Measurements from ENCODE around the gene DRC1.

Gene DRC1

DNA sequence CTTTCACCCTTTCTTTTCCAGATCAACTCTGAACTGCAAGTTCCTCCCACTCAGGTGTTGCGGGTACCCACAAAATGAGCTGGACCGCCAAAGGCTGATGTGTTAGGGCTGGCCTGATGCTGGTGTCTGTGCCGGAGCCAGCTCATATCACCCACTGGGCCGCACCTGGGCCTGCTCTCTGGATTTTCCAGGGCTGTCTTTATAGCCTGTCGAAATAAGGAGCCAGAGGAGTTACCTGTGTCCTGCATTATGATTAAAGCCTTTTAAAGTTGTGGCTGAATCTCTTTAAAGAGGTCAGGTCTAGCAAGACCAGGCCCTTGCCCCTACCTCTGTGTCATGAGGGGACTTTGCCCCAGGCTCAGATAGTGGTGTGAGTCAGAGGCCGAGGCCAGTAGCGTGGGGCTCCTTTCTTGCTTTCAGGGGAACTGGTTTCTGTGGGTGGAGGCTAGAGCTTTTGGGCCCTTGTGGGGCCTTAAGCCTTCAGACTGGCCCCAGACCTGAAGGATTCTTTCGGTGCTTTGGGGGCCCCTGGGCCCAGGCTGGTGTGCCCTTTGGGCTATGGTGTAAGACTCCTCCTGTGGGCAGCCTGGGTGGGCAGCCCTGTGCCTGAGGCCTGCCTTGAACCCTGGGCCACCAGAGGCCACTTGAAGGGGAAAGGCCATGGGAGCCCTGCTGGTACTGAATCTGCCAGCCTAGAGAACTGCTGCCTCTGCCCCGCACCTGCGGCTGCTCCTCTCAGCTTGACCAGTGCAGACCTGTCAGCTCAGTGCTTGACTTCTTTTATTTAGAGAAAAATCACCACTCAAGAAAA, 54.9 kb downstream of the DRC1 start:
- H3K4me3 ChIP-seq (replicated peaks in 1 of 2; ENCODE audit: low read depth in 2 of 2, low read length in 2 of 2), result no peak overlapping the region
- no peak for DNase-seq (ENCODE audit: low read depth in 2 of 2)
- no peak for TF ChIP-seq CTCF (IDR thresholded peaks at IDR 0.05; ENCODE audit: low read depth, low read length)

DNA sequence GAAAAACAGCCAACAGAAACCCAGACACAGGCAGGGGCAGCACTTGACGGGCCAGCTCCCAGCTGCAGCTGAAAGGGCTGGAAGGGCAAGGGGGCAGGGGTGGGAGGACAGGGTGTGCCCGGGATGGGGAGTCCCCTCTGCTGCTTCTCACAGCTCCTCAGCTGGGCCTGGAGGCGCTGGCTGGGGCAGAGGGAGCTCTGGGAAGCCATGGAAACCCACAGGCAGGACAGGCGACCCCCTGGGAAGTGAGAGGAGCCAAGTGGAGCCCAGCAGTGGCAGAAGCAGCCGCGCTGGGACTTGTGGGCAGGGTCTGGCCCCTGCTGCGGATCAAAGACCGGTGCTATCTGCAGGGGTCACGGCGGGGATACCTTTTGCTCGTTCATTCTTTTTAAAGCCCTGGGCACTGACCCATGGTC, 55.5 kb downstream of the DRC1 start:
- DNase-seq (ENCODE audit: low read depth in 2 of 2), result no peak
- H3K4me3 ChIP-seq (replicated peaks in 1 of 2; ENCODE audit: low read depth in 2 of 2, low read length in 2 of 2), result no peak overlapping the region
- TF ChIP-seq CTCF (IDR thresholded peaks at IDR 0.05; ENCODE audit: low read depth, low read length), result no peak

DNA sequence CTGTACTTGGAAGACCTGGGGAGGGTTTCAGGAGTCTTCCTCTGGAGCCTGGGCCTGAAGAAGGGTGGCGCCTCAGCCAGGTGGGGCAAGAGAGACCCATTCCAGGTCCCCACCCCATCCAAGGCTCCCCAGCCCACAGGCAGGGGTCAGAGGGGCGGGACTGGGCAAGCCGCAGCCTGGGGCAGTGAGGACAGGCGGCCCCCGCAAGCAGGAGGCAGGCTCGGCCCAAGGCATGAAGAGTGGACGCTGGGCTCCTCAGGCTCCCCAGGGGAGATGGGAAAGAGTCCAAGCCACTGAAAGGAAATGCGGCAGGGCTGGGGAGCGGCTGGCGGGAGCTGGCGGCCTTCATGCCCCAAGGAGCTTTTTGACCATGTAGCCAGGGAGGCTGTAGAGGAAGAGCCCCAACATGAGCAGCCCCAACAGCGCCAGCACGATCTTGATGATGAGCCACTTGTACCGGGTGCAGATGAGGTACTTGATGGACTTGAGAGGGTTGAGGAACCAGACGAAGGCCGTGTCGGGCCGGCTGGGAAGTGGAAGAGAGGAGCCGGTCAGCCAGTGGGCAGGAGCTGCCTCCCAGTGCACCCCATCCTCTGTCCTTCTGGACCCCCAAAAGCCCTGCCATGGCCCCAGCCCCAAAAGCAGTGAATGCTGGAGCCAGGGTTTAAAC, 56.1 kb downstream of the DRC1 start:
- H3K4me3 ChIP-seq (replicated peaks in 1 of 2; ENCODE audit: low read depth in 2 of 2, low read length in 2 of 2), result no peak overlapping the region
- no peak for DNase-seq (ENCODE audit: low read depth in 2 of 2)
- TF ChIP-seq CTCF (IDR thresholded peaks at IDR 0.05; ENCODE audit: low read depth, low read length), result no peak

DNA sequence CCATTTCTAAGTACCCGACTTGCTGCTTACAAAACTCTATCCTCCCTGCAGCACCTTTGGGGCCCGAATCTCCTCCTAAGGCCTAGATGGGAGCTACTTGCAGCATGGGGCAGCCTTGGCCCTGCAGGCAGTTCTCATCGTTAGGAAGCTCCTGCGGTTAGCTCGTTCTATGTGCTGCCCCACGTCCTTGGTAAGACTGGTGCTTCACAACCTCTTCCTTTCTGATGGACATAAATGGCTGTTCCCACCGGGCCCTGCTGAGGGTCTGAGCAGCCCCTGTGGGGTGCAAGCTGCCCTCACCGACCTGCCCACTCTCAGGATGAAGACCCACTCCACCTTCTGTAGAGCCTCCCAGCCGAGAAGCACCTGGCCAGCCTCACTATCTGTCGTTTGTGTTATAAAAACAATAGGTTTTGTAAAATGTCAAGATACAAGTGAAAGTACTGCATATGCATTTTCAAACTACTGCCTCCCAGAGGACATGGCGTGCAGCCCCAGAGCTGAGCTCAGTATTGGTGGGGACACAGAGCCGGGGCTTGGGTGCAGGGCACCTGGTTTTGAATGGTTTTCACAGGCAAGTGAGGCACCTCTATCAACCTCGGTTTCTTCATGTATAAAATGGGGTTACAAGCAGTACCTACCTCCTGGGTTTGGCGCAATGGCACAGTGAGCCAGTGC, 56.8 kb downstream of the DRC1 start:
- no peak for TF ChIP-seq CTCF (IDR thresholded peaks at IDR 0.05; ENCODE audit: low read depth, low read length)
- H3K4me3 ChIP-seq (replicated peaks in 1 of 2; ENCODE audit: low read depth in 2 of 2, low read length in 2 of 2), result no peak overlapping the region
- DNase-seq (ENCODE audit: low read depth in 2 of 2), result no peak

DNA sequence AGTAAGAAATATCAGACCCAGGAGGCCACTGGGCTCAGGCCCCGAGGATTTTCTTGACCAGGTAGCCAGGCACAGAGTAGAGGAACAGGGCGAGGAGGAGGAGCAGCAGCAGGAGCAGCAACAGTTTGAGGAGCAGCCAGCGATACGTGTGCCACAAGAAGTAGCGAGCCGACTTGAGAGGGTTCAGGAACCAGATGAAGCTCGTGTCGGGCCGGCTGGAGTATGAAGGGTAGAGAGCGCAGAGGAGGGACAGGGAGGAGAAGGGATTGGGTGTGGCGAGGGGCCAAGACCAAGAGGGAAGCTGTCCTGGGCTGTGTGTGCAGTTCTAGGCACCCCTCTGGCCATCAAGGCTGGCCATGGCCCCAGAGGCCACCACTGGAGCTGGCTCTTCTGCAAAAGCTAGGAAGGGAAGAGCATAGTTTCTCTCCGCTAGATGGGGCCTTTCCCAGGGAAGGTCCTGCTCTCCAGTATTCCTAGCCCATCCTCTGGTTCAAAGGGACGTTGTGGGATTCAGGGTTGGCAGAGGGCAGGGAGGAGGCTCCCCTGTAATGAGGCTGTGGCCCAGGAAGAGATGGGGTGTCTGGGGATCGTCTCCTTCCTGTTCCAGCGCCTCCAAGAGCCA, 58.4 kb downstream of the DRC1 start:
- H3K4me3 ChIP-seq (replicated peaks in 1 of 2; ENCODE audit: low read depth in 2 of 2, low read length in 2 of 2), result no peak overlapping the region
- peak; percentile 15 for TF ChIP-seq CTCF (IDR thresholded peaks at IDR 0.05; ENCODE audit: low read depth, low read length)
- peak in 1 of 2 donors; percentile 11 for DNase-seq (ENCODE audit: low read depth in 2 of 2)

DNA sequence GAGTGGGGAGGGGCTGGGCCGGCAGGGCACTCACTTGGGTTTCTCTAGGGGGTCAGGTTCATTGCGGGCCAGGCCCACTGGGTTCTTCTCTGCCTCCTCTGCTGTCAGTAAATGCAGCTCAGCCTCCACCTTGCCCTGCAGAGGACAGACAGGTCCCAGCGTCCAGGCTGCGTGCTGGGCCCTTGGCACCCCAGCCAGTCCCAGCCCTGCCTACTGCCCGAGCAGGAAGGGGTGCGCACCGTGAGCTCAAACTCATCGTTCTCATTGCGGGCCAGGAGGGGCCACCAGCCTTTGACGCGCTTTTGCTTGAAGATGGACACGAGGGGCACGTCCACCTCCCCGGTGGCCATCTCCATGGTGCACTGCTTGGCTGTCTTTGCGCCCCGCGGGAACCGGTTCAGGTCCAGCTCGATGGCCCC, 58.9 kb downstream of the DRC1 start:
- H3K4me3 ChIP-seq (replicated peaks in 1 of 2; ENCODE audit: low read depth in 2 of 2, low read length in 2 of 2), result no peak overlapping the region
- no peak for TF ChIP-seq CTCF (IDR thresholded peaks at IDR 0.05; ENCODE audit: low read depth, low read length)
- no peak for DNase-seq (ENCODE audit: low read depth in 2 of 2)
